GM19023 (cell line): Measurements from ENCODE around the gene CAMTA1.

Experiments used
- ATAC-seq: cut with Tn5 transposase; IDR thresholded peaks from one replicate; pipeline ENCODE4 v1.9.1; 2021; ENCODE audit warnings: mild to moderate bottlenecking, moderate library complexity; ENCODE audit not compliant: unreplicated experiment

Gene CAMTA1

DNA sequence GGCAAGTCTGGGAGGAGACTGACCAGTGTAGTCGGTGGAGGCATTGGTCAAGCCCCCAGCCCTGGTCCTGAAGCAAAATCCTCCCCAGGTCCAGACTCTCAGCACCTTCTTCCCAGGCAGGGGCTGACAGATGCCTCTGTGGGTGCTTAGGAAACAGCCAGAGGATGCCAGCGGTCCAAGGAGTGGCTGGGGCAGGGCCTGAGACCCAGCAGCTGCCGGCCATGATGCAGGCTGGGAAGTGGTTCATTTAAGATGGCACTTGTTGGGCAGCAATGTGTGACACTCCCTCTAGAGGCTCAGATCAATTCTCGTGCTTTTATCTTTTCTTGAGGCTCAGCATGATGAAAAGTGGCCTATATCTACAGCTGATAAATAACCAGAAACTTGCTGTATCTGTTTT, 820.8 kb downstream of the CAMTA1 start:
- ATAC-seq, result no peak

DNA sequence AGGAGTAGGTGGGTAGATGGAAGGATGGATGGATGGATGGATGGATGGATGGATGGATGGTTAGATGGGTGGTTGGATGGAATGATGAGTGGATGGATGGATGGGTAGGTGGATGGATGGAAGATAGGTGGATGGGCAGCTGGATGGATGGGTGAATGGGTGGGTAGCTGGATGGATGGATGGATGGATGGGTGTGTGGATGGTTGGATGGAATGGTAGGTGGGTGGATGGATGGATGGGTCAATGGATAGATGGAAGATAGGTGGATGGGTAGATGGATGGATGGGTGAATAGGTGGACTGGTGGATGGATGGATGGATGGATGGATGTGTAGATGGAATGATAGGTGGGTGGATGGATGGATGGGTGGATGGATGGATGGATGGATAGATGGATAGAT, 821.8 kb downstream of the CAMTA1 start:
- ATAC-seq, result no peak

GRCh38 chr1:7608628-7609305, 823.5 kb downstream of the CAMTA1 start:
- ATAC-seq, result no peak

DNA sequence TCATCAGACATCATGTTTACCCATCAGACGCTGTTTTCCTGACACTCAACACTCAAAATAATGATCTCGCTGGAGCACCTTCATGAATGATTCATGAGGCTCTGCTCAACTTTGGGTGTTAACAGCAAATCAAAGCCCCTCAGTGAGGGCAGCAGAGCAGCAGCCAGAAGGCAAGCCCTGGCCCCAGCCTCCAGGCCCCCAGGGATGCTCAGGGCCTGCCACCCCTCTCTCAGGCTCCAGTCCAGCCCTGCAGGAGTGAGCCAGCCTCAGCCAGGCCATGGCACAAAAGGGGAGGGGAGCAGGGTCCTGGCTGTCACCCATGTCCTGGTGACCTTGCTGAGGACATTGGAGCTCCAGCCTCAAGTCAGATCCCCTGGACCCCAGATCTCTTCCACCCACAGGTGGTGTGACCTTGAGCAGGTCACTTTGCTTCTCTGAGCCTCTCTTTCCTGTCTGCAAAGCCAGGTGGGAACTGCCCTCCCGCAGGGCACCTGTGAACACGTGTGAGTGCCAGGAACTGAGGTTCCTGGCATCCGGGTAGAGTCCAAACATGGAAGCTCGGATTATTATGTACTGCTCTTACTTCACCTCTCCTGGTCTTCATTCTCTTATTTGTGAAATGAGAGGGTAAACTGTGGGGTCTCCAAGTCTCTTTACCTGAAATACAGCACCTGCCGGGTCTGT, 824.2 kb downstream of the CAMTA1 start:
- no peak for ATAC-seq

DNA sequence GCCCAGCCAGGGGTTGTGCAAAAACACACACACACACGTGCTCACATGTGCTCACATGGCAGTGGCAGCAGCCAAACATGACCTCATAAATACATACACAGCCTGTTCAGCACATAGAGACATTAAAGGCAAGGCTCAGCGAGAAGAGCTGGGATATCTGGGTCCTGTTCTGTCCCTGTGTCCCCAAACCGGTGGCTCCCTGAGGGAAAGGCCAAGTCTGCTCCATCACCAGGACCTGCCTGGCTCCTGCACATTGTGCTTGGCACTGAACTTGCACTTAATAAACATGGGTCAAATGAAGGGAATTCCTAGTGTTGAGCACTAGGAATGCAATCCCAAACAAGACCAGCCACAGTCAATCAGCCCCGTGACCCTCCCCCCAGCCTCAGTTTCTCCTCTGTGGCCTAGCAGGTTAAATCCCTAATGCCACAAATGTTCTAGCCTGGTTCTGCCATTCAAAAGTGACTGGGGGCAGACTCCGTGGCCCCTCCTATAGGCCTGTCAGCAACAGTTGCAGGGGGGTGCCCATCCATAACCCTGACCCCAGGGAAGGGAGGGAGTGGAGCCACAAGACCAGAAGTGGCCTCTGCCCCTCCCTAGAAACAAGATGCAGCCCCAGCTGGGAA, 825.0 kb downstream of the CAMTA1 start:
- no peak for ATAC-seq

DNA sequence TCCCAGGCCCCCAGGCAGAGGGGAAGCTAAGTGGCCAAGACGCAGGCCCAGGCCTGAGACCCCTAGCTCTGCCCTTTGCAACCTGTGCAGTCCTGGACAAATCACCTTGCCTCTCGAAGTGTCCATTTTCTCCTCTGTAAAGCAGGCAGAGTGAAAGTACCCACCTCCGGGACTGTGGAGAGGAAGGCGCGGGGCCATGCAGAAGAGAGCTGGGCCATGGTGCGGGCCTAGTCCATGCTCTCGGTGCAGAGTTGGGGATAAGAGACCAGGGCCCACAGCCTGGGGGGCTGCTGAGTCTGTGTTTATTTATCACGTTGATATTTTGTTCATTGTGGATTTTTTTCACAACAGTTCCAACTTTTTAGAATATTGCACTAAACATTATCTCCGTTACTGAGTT, 825.7 kb downstream of the CAMTA1 start:
- ATAC-seq, result no peak

DNA sequence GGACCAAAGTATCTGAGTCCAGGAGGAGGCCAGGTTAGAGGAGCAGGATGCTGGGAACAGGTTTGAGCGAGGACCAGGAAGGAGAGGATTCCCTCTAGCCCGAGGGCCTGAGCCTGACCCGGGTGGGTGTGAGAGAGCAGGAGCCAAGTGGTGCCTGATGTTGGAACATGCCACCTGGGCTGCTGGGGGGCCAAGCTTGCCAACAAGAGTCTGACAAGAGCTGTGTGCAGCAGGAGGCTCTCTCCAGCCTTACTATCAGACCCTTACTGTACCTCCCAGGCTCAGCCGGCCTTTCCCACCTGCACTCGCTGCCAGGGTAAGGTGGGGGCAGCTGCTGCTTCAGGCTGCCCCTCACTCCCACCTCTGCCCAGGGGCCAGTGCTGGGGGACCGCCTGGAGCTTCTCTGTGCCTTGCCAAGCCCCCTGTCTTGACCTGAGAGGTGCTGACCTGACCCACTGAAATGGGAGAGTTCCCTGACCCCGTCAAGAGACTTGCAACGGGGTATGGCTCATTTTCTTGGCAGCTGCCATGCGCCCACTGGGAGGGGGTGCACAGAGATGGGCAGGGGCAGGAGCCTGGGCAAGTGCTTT, 826.3 kb downstream of the CAMTA1 start:
- no peak for ATAC-seq

GRCh38 chr1:7613106-7613850, 828.0 kb downstream of the CAMTA1 start:
- ATAC-seq, result no peak

- ATAC-seq, result no peak
Measured at GRCh38 chr1:7613851-7614205, 828.6 kb downstream of the CAMTA1 start.

DNA sequence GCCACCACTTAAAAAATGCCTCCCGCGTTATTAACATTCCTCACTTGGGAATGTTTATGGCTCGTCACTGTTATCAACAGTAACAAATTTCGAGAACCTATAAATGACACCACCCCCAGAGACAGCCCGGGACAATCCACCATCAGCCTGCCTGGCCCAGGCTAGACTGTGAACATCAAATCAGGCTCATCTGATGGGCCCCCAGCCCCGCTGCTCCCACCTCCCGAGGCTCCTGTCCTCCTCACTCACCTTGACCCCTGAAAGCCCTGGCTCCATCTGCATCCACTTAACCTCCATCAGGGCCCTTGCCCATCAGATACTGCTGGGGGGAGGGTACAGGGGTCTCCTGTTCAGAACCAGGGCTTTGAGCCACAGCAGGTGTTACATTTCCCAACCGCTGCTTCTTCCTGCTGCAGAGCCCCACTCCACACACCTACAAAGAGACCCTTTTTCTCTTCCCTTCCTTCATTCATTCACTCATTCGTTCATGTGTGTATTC, 829.4 kb downstream of the CAMTA1 start:
- ATAC-seq, result no peak

DNA sequence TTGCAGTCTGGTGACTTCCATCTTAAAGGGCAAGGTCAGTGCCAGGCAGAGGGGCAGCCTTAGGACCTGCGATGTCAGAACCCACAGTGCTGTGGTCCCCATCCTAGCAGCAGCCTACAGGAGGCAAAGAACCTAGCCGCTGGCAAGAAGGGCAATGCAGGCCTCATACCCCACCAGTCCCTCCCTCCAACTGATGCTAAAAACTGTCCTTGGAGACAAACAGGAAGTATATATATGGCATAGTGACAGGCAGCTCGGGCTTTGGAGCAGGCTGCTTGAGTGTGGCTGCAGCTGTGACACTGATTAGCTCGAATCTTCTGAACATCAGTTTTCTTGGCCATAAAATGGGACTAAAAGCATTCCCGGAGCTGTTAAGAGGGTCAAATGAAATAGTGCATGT, 829.9 kb downstream of the CAMTA1 start:
- ATAC-seq, result no peak

DNA sequence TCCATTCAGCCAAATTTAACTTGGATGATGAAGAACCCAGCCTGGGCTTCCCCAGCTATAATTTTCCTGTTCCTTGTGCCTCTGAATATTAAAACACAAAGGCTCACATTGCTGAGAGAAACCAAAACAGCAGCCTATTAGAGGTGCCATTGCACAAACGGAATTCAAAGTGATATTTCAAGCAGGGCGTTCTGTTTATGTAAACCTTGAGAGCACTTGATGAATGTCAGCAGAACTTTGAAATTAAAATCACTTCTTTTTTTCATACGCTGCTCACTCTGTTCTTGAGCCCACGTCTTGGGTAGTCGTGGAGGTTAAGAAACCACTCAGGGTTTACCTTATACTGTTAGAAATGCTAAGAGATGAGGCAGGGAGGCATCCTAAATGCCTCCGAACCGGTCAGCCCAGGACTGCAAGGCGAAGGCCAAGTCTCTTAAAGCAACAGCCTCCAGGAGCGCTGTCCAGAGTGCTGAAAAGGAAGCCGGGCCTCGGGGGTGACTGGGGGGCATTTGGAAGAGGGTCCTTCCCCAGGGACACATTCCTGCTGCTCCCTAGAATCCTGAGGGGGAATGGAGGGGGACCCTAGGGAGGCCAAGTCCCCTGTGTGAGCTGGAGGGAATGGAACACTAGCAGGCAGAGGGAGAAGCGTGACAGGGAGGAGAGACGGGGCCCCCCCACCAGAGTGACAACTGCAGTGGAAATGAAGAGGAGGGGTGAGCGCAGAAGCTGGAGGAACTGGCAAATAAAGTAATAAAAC, 831.0 kb downstream of the CAMTA1 start:
- no peak for ATAC-seq

GRCh38 chr1:7616953-7617352, 831.7 kb downstream of the CAMTA1 start:
- no peak for ATAC-seq

DNA sequence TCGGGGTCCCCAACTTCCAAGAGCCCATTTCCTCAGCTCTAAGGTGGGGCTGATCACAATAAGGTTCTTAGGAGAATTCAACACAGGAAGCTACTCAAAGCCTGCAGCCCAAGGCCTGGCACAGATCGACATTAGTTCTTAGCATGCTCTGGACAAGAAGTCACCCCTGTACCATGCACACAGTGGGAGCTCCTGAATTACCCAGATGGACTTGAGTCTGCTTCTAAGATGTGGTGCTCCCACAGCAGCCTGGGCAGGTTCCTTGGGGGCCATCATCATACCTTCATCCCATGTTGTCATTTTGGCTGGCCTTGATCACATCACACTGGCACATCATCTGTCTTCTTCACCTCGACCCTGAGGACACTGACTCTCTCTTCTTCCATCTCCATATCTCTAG, 832.6 kb downstream of the CAMTA1 start:
- ATAC-seq, result no peak

GRCh38 chr1:7620196-7620595, 834.9 kb downstream of the CAMTA1 start:
- ATAC-seq, result no peak

DNA sequence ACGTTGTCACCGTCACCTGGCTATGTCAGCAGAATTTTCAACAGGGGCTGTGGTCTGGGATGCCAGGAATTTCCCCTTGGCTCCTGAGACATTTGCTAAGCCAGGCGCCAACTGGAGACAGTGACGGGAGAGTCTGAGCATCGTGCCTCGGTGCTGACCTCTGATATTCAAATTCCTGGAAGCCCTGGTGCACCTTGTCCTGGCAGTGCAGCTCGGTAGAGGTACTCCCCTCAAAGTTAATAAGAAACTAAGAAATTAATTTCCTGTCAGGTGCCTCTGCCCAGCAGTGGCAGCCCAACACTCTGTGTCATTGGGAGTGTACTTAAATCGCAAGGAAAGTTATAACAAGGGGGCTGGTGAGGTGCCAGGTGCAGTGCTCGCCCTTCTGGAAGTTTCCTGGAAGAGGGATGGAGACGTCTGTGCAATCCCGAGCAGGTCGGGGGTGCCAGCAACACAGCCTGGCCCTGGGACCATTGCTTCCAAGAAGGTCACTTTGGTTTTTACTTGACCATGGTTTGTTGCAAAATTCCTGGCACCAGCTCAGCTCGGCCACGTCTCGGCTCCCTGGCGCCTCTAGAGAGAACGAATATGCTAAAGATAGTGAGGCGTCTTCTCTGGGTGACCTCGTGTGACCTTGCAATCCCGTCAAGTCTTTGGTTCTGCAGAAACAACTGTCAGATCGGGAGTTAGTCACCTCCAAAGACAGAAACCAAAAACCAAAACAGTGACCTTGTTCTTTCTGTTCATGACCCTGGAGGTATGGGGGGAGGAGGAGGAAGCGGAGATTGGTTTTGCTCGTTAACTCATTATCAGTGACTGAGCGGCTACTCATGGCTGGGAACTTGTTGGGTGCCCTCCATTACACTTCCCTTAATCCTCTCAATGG, 836.3 kb downstream of the CAMTA1 start:
- no peak for ATAC-seq

GRCh38 chr1:7623842-7624241, 838.6 kb downstream of the CAMTA1 start:
- ATAC-seq, result no peak

DNA sequence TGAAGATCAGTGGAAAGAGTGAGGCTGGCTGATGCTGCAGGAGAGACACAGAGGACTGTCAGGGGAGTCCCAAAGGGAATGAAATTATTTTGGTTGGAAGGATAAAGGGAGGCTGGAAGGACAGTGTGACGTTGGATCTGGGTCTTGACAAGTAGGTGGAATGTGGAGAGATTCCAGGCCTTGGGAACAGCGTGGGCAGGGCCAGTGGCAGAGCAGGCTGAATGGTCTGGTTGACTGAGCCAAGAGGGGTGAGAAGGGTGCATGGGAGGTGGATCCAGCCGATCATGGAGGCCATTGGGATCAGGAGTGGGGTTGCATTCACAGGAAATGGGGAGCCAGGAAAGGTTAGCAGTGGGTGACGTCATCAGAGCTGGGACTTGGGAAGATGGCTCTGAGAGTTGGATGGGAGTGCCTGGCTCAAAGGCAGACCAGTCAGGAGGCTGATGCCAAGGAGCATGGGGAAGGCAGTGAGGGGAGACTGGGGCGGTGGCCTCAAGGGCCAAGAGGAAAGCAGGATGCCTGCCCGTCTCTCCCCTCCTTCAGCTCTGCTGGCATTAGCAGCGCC, 839.6 kb downstream of the CAMTA1 start:
- ATAC-seq, result no peak

- ATAC-seq, result no peak
Measured at GRCh38 chr1:7625401-7625800, 840.1 kb downstream of the CAMTA1 start.
